Activated CD4-positive, alpha-beta T cell treated with anti-CD3 and anti-CD28 coated beads for 36 hours (primary cell): ENCODE measurements around the gene SMOC2. TPM values are rescaled to one million over a fixed set of nuclear protein-coding genes. Genes with fewer than 3 reads are reported as not detected.
"Not testable (repeated sequence)": the region's sequence is repeated elsewhere in the genome, so short reads cannot be mapped to it uniquely, and the experiment has no call there.

Experiments used
- ATAC-seq: fragments of 200-7000 bp; cut with Tn5 transposase; one replicate; pipeline ENCODE4 v1.10.0; 2021; ENCODE audit warnings: mild to moderate bottlenecking, moderate library complexity
- CTCF ChIA-PET: fragments of 350-600 bp; sonication (Branson Sonifier 250); formaldehyde crosslinking; loops from one replicate; lab custom pipeline; 2021; ENCODE audit warnings: antibody characterized with exemption; lab: Charles Lee
- POLR2A ChIA-PET: fragments of 350-600 bp; sonication (Branson Sonifier 250); formaldehyde crosslinking; loops from one replicate; lab custom pipeline; 2021; ENCODE audit warnings: antibody characterized with exemption, inconsistent platforms; lab: Charles Lee
- DNase-seq: peaks from one replicate; pipeline ENCODE4 v3.0.0-alpha.2; 2020
- H3K27ac Mint-ChIP-seq: one replicate; pipeline ENCODE4 v1.8.0; 2021; ENCODE audit warnings: mixed read lengths
- H3K27me3 Mint-ChIP-seq: one replicate; pipeline ENCODE4 v1.8.0; 2021; ENCODE audit warnings: mixed read lengths
- H3K36me3 Mint-ChIP-seq: one replicate; pipeline ENCODE4 v1.8.0; 2021; ENCODE audit warnings: low read depth, mixed read lengths
- H3K4me1 Mint-ChIP-seq: one replicate; pipeline ENCODE4 v1.8.0; 2021; ENCODE audit warnings: mixed read lengths
- H3K4me3 Mint-ChIP-seq: one replicate; pipeline ENCODE4 v1.8.0; 2021; ENCODE audit warnings: mild to moderate bottlenecking, moderate library complexity, mixed read lengths
- H3K9me3 Mint-ChIP-seq: one replicate; pipeline ENCODE4 v1.8.0; 2021; ENCODE audit warnings: low read depth, mixed read lengths
- intact Hi-C, 2 experiments: fragments of 100-400 bp; cut with DNase I in 1 of 2; cut with micrococcal nuclease in 1 of 2; formaldehyde crosslinking; loops; one replicate each; pipeline versions ENCODE4 v1.14.2 to v1.15.1; 2022 to 2024; cut with DNase I, micrococcal nuclease
- total RNA-seq, 2 experiments: library from RNA; stranded (reverse); gene quantifications; one replicate each; pipeline ENCODE4 v1.2.3, GENCODE V29; 2021

SMOC2 gene
- total RNA-seq, 2 experiments from 2014 or later = not detected

DNA sequence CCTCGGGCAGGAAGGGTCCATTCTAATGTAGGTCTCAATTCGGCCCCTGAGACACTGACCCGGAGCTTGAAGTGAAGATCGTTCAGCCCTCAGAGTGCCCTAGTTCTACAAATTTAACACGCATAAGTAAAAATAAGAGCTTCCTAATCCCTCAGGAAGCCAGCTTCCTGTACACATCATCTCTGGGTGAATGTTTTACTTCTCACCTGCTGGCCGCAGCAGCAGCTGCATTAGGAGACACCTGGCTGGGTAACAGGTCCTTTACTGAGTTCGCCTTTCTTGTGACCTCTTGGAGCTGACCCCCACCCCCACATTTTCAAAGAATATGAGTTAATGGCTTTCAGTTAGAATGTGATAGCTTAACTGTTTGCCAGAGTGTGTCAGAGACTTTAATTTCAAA is 165.0 kb downstream of the SMOC2 start:
- Mint-ChIP-seq H3K4me3 (no peak overlapping the region), H3K4me1 (no peaks in the 10 kb centered on the region), H3K36me3 (no peaks in the 10 kb centered on the region), H3K9me3 (no peaks in the 10 kb centered on the region), H3K27ac (no peak overlapping the region), H3K27me3 (peaks cover 6% of the 10 kb centered on the region)
- intact Hi-C loops = no loop called here
- ChIA-PET POLR2A (no interaction called here), CTCF (no interaction called here)
- ATAC-seq (no peak), DNase-seq (no peak)

DNA sequence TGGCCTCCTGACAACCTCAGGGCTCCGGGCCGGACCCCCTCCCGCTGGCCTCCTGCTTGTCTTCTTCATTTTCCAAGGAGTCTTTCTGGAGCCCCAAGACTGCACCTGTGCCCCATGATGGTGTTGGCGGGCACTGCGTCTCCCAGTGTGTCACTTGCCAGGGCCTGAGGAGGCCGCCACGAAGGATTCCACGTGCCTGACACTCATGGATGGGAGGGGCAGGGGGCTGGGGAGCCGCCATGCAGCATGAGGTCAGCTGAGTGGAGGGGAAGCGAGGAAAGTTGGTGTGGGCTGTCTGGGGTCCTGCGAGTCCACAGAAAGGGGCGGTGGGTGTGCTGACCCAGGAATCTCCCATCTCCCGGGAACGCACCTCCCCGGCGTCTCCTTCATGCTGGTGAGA is 165.7 kb downstream of the SMOC2 start:
- Mint-ChIP-seq H3K4me3 (no peak overlapping the region), H3K9me3 (no peaks in the 10 kb centered on the region), H3K4me1 (no peaks in the 10 kb centered on the region), H3K27me3 (peaks cover 6% of the 10 kb centered on the region), H3K27ac (no peak overlapping the region), H3K36me3 (no peaks in the 10 kb centered on the region)
- POLR2A ChIA-PET = no interaction called here
- DNase-seq (no peak), ATAC-seq (no peak)
- CTCF ChIA-PET = no interaction called here
- intact Hi-C loops = no loop called here

DNA sequence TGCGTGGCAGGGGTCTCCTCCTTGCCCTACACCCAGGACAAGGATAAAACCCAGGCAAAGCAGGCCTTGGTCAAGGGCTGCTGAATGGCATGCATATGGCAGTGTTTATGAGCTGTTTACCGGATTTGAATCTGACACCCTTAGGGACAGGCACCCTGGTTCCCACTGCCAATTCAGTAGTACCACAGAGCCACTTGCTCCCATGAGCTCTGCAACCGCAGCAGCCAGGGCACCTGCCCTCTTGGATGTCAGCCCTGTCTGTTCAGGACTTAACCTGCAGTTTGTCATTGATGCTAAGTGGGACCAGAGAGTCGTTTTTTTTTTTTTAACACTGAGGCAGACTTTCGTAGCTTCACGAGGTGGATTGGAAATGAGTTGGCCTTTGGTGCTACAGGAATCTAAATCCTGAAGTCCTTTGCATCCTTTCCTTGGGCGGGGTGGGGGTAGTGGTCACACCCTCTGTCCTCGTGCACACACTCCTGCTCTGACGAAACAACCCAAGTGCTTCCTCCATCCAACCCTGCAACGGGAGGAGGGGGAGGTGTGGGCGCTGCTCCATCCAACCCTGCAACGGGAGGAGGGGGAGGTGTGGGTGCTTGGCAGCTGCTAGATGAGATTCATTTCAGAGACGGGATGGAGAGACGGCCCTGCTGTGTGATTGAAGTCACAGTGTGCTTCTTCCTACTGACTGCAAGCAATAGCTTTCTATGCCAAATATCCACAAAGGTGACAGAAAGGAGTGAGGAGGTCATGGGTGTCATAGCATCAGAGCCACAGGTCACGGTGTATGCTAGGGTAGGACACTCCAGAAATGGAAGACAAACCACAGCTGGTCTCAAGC is 166.5 kb downstream of the SMOC2 start:
- ATAC-seq (no peak), DNase-seq (no peak)
- CTCF ChIA-PET = no interaction called here
- Mint-ChIP-seq H3K4me3 (no peak overlapping the region), H3K4me1 (no peaks in the 10 kb centered on the region), H3K36me3 (no peaks in the 10 kb centered on the region), H3K27ac (no peak overlapping the region), H3K27me3 (peaks cover 4% of the 10 kb centered on the region), H3K9me3 (no peaks in the 10 kb centered on the region)
- POLR2A ChIA-PET = no interaction called here
- intact Hi-C loops = no loop called here

DNA sequence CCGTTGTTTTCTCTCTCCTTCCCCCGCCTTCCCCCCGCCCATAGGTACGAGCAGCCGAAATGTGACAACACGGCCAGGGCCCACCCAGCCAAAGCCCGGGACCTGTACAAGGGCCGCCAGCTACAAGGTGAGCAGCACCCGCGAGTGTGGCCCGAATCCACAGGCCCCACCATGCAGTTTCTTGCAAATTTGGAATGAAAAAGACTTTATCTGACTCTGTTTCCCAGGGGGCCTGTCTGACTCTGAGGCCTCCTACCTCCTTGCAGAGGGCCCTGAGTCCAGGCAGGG is 167.1 kb downstream of the SMOC2 start:
- ChIA-PET CTCF (no interaction called here), POLR2A (no interaction called here)
- Mint-ChIP-seq H3K36me3 (no peaks in the 10 kb centered on the region), H3K9me3 (no peaks in the 10 kb centered on the region), H3K27me3 (peaks cover 4% of the 10 kb centered on the region), H3K4me3 (no peak overlapping the region), H3K27ac (no peak overlapping the region), H3K4me1 (no peaks in the 10 kb centered on the region)
- DNase-seq (no peak), ATAC-seq (no peak)
- intact Hi-C loops = no loop called here

DNA sequence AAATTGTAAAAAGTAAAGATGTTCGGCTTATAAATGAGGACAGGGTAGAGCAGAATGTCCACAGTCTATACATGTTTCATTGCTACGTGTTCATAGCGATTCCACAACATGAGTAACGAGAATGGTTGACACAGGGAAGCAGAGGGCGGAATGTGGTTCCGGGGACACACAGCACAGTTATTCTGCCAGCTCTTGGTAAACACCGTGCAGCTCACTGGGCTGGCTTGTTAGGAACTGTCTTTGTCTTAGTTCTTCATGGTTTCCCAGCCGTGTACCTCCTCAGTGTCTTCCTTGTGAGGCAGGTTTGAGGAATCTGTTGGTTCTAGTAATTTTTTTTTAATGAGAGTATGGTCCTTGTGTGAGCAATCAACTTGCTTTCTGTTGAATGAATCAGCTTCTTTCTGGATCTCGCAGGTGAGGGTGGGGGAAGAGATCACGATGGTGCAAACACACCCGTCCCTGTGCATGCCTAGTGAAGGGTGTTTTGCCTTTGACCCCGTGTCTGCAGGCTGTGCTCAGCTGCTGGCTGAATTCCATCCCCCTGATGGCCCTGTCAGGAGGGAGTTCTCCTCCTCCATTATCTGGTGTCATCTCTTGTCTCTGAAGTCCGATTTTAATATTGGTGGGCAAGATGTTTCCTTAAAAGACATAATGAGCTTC is 168.2 kb downstream of the SMOC2 start:
- ATAC-seq = no peak
- Mint-ChIP-seq H3K36me3 (no peaks in the 10 kb centered on the region), H3K4me1 (no peaks in the 10 kb centered on the region), H3K27me3 (peaks cover 4% of the 10 kb centered on the region), H3K9me3 (no peaks in the 10 kb centered on the region), H3K4me3 (no peak overlapping the region), H3K27ac (no peak overlapping the region)
- intact Hi-C loops = no loop called here
- CTCF ChIA-PET = no interaction called here
- POLR2A ChIA-PET = no interaction called here
- DNase-seq = no peak

DNA sequence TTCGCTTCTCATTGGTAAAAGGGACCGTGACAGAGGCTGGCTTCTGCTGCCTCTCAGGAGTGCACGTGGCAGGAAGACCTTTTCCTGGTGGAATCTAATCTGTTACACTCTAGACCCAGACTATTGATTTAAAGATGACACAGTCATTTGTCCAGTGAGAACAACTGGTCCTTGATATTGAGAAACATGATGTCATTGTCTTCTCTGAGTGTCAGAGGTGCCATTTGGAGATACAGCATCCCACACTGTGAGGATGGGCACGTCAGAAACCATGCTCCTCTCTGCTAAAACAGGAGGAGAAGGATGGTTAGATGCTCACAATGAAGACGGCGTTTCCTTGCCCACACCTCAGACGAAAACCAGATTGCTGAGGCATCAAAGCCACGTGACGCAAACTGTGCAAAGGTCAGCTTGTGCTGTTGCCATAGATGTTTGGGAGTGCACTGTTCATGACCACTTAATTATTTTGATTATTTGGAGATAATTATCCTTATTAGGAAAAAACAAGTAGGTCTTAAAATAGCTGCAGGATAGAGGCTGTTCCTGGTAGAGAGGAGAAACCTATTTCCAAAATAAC is 169.0 kb downstream of the SMOC2 start:
- Mint-ChIP-seq H3K4me1 (no peaks in the 10 kb centered on the region), H3K9me3 (no peaks in the 10 kb centered on the region), H3K4me3 (no peak overlapping the region), H3K36me3 (no peaks in the 10 kb centered on the region), H3K27ac (no peak overlapping the region), H3K27me3 (peaks cover 4% of the 10 kb centered on the region)
- no peak for ATAC-seq
- intact Hi-C loops = no loop called here
- DNase-seq = no peak
- ChIA-PET CTCF (interaction anchor here (0.5 kb wide), 1 partner anchor 58 kb away, joined by 4 read pairs; no protein-coding TSS in a partner anchor), POLR2A (no interaction called here)

DNA sequence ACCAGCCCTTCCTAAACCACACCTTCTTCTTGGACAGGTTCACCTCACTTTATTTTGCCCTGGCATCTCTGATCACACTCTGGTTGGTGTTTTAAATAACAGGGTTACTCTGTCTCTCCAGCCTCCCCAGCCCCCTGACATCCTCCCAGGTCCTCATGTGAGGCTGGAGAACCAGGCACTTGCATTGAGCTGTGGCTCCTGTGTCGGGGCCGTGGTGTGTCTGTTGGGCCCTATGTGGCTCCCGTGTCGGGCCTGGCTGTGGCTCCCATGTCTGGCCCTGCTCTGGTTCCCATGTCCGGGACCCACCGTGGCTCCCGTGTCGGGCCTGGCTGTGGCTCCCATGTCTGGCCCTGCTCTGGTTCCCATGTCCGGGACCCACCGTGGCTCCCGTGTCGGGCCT is 170.0 kb downstream of the SMOC2 start:
- intact Hi-C loops, H3K4me3 Mint-ChIP-seq, DNase-seq, H3K27me3 Mint-ChIP-seq, H3K27ac Mint-ChIP-seq, H3K9me3 Mint-ChIP-seq, H3K4me1 Mint-ChIP-seq, POLR2A ChIA-PET, H3K36me3 Mint-ChIP-seq, CTCF ChIA-PET, ATAC-seq: not testable (repeated sequence)

DNA sequence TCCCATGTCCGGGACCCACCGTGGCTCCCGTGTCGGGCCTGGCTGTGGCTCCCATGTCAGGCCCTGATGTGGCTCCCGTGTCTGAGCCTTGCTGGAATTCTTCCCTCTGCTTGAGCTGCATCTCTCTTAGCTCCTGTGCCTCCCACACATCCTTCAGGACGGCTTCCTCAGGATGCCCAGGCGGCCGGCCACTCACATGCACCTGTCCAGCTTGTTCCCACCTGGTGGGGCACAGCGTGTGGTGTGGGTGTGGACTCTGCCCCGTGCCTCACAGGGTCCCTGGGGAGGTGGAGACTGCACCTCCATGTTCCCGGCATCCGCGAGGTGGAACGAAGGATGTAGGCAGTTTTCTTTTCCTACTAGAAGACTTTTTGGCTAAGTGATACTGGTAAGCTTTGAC is 170.7 kb downstream of the SMOC2 start:
- CTCF ChIA-PET = no interaction called here
- no peak for ATAC-seq
- Mint-ChIP-seq H3K9me3 (peaks cover 5% of the 10 kb centered on the region), H3K36me3 (no peaks in the 10 kb centered on the region), H3K27me3 (peaks cover 4% of the 10 kb centered on the region), H3K4me3 (no peak overlapping the region), H3K27ac (no peak overlapping the region), H3K4me1 (no peaks in the 10 kb centered on the region)
- no peak for DNase-seq
- intact Hi-C loops = no loop called here
- POLR2A ChIA-PET = no interaction called here

DNA sequence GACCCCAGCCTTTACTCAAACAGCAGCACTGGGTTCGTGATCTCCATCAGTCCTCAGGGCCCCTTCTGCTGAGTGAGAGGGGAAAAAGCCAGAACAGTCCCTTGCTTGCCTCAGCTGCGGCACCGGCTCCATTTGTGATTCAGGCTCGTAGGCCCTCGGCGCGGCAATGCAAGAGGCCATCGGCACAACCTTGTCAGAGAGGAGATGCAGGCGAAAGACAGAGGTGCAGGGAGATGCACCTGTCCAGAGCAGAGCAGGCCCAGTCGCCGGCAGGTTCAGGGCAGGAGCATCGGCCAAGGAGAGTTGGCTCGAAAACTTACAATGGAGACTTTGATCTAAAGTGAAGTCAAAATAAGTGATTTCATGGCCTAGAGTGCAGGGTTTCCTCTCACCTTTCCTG is 171.6 kb downstream of the SMOC2 start:
- Mint-ChIP-seq H3K4me3 (no peak overlapping the region), H3K27ac (no peak overlapping the region), H3K36me3 (no peaks in the 10 kb centered on the region), H3K27me3 (peaks cover 2% of the 10 kb centered on the region), H3K9me3 (peaks cover 5% of the 10 kb centered on the region), H3K4me1 (no peaks in the 10 kb centered on the region)
- ATAC-seq (no peak), DNase-seq (no peak)
- ChIA-PET POLR2A (no interaction called here), CTCF (no interaction called here)
- intact Hi-C loops = no loop called here

DNA sequence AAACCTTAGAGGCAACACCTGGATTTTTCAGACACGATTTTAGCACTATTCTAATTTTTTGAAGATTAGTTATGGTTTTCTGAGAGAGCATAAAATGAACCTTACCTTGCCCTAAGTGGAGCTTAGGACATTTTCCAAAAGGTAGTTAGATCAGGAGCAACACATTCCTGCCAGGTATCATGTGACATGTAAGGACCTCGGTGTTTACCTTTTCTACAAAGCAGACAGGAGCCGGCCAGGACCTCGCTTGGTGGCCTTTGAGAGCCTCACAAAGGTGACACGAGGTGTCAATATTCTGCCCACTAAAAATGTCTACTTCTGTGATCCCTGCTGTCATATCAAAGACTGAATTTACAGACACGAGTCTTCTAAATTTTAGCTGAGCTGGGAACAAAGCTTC is 174.9 kb downstream of the SMOC2 start:
- Mint-ChIP-seq H3K27ac (no peak overlapping the region), H3K36me3 (no peaks in the 10 kb centered on the region), H3K27me3 (peaks cover 4% of the 10 kb centered on the region), H3K9me3 (peaks cover 5% of the 10 kb centered on the region), H3K4me1 (peaks cover 3% of the 10 kb centered on the region), H3K4me3 (no peak overlapping the region)
- DNase-seq (no peak), ATAC-seq (no peak)
- ChIA-PET POLR2A (no interaction called here), CTCF (no interaction called here)
- intact Hi-C loops = no loop called here

DNA sequence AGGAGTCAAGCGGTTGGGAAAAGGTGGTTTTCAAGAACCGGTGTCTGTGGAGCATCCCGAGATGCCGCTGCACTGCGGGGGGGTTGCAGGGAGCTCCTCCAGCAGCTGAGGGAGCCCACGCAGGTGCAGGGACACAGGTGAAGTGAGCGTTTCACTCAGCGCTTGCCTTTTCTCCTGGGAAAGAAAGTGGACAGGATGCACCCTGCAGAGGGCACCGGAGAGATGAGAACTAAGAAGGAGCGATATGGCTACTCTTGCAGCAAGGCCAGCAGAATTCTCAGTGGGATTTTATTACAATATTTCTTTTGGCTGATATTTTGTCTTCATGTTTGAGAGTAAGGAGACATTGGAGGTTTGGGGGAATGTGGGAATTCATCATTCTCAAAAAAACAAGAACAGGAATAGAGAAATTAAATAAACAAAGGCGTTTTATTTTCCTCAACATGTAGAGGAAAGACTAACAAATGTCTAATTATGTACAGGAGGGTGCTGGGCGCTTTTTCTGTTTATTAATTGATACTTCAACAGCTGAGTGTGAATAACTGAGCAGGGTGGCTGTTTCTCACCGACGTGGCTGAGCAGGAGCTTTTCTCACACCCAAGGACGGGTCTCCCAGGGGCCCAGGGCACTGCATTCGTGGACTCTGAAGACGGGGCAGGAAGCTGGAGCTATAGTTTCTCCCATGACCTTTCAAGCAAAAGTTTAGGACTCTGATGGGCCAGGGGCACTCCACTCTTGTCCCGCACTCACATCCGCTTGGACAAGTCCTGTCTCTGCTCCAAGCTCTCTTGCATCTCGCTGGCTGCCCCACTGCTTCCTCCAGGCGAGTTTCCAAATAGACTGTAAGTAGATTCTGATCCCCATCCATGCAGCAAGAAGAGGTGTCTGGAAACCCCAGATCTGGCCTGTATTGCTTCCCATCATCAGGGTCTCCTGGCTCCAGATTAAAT is 176.1 kb downstream of the SMOC2 start:
- intact Hi-C loops = no loop called here
- ATAC-seq (no peak), DNase-seq (no peak)
- ChIA-PET POLR2A (no interaction called here), CTCF (interaction anchor here (0.6 kb wide), 1 partner anchor 59 kb away, joined by 4 read pairs; no protein-coding TSS in a partner anchor)
- Mint-ChIP-seq H3K4me3 (no peak overlapping the region), H3K4me1 (peaks cover 3% of the 10 kb centered on the region), H3K9me3 (peaks cover 10% of the 10 kb centered on the region), H3K27me3 (peaks cover 10% of the 10 kb centered on the region), H3K27ac (no peak overlapping the region), H3K36me3 (no peaks in the 10 kb centered on the region)
